Peyer's patch (tissue), 4 donors: ENCODE measurements around the gene PHACTR1. TPM values are rescaled to one million over a fixed set of nuclear protein-coding genes. Genes with fewer than 3 reads are reported as not detected.

Source experiments
- DNase-seq, 3 donors: peaks; one replicate each; pipeline ENCODE4 v3.0.0-alpha.2; 2017 to 2019
- H3K27ac ChIP-seq, 4 donors: fragments of 200-600 bp; sonication (generic); one replicate each; pipeline ENCODE4 v1.5.1; 2016 to 2019
- H3K27me3 ChIP-seq, 2 donors: fragments of 200-600 bp; sonication (generic); one replicate each; pipeline ENCODE4 v1.5.1; 2019
- H3K36me3 ChIP-seq, 3 donors: fragments of 200-600 bp; sonication (generic); one replicate each; pipeline ENCODE4 v1.5.1; 2016 to 2019
- H3K4me1 ChIP-seq, 4 donors: fragments of 200-600 bp; sonication (generic); one replicate each; pipeline ENCODE4 v1.5.1; 2016 to 2019
- H3K4me3 ChIP-seq, 4 donors: fragments of 200-600 bp; sonication (generic); 1 replicate in 3 of 4; 2 replicates in 1 of 4; pipeline ENCODE4 v1.5.1; 2016 to 2019; ENCODE audit warnings: mild to moderate bottlenecking in 1 of 4
- H3K9me3 ChIP-seq, 4 donors: fragments of 200-600 bp; sonication (generic); one replicate each; pipeline ENCODE4 v1.5.1; 2016 to 2019; ENCODE audit warnings: mild to moderate bottlenecking in 1 of 4
- POLR2A ChIP-seq, 2 donors: fragments of 450-650 bp; IDR thresholded peaks; one replicate each; pipeline ENCODE4 v1.5.1; 2017; ENCODE audit warnings: antibody characterized with exemption in 2 of 2, mild to moderate bottlenecking in 2 of 2, moderate library complexity in 2 of 2
- total RNA-seq, 4 donors: library from RNA; depleted of rRNA; stranded (reverse); fragments of >200 nt; gene quantifications; one replicate each; pipeline ENCODE4 v1.1.0, GENCODE V29; 2016
- TF ChIP-seq, protein P1 (sequence below), 6 experiments: fragments of 450-650 bp in 4 of 6; fragments of 200-600 bp in 2 of 6; sonication (generic) in 1 of 6; IDR thresholded peaks; one replicate each; pipeline ENCODE4 v1.5.1; 2017 to 2019; ENCODE audit warnings: antibody characterized with exemption in 6 of 6, mild to moderate bottlenecking in 3 of 6, moderate library complexity in 1 of 6

PHACTR1 gene
- total RNA-seq, 4 donors from 2014 or later, result 0.35 to 19.0 (median 1.7) TPM

DNA sequence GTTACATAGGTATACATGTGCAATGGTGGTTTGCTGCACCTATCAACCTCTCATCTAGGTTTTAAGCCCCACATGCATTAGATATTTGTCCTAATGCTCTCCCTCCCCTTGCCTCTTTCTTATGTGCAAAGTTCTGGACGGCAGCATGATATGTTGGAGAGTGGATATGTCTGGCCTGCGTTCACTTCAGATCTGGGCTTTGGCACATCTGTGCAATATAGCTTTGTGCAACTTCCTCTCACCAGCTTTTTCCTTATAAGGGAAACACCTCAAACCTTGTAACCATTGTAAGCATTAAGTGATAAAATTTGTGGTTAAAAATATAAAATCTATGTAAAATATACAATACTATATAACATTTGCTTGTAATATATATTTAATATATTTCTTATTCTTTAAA, 288.0 kb downstream of the PHACTR1 start:
- no peak overlapping the region for H3K27ac ChIP-seq
- H3K27me3 ChIP-seq, result no peaks in the 10 kb centered on the region
- no peaks in the 10 kb centered on the region for H3K36me3 ChIP-seq
- no peaks in the 10 kb centered on the region for H3K9me3 ChIP-seq
- DNase-seq, result no peak
- no peak for TF ChIP-seq POLR2A (IDR thresholded peaks at IDR 0.05)
- TF ChIP-seq, protein P1, sequence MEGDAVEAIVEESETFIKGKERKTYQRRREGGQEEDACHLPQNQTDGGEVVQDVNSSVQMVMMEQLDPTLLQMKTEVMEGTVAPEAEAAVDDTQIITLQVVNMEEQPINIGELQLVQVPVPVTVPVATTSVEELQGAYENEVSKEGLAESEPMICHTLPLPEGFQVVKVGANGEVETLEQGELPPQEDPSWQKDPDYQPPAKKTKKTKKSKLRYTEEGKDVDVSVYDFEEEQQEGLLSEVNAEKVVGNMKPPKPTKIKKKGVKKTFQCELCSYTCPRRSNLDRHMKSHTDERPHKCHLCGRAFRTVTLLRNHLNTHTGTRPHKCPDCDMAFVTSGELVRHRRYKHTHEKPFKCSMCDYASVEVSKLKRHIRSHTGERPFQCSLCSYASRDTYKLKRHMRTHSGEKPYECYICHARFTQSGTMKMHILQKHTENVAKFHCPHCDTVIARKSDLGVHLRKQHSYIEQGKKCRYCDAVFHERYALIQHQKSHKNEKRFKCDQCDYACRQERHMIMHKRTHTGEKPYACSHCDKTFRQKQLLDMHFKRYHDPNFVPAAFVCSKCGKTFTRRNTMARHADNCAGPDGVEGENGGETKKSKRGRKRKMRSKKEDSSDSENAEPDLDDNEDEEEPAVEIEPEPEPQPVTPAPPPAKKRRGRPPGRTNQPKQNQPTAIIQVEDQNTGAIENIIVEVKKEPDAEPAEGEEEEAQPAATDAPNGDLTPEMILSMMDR (IDR thresholded peaks at IDR 0.05), result no peak
- H3K4me1 ChIP-seq, result no peaks in the 10 kb centered on the region
- H3K4me3 ChIP-seq, result no peak overlapping the region

DNA sequence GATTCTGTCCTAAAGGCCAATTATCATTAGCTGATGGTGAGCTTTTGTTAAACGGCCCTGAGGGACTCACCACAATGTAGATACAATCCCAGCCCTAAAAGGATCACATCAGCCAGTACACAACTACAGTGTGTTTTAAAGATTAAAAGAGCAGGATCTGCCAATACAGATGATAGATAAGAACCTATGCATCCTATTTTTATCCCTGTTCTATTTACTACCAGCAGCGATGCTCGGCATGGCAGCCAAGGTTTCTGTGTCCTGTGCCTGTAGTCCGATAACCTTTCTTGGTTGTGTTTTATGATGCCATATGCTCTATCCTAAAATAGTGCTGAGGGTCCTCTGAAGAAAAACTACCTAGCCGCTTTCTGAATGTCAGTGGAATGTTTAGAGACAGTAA, 289.4 kb downstream of the PHACTR1 start:
- Histone ChIP-seq H3K4me3 (no peak overlapping the region), H3K4me1 (no peaks in the 10 kb centered on the region), H3K36me3 (no peaks in the 10 kb centered on the region), H3K9me3 (no peaks in the 10 kb centered on the region), H3K27me3 (no peaks in the 10 kb centered on the region), H3K27ac (no peak overlapping the region)
- no peak for DNase-seq
- TF ChIP-seq POLR2A (IDR thresholded peaks at IDR 0.05), result no peak
- TF ChIP-seq, protein P1 (IDR thresholded peaks at IDR 0.05), result no peak

DNA sequence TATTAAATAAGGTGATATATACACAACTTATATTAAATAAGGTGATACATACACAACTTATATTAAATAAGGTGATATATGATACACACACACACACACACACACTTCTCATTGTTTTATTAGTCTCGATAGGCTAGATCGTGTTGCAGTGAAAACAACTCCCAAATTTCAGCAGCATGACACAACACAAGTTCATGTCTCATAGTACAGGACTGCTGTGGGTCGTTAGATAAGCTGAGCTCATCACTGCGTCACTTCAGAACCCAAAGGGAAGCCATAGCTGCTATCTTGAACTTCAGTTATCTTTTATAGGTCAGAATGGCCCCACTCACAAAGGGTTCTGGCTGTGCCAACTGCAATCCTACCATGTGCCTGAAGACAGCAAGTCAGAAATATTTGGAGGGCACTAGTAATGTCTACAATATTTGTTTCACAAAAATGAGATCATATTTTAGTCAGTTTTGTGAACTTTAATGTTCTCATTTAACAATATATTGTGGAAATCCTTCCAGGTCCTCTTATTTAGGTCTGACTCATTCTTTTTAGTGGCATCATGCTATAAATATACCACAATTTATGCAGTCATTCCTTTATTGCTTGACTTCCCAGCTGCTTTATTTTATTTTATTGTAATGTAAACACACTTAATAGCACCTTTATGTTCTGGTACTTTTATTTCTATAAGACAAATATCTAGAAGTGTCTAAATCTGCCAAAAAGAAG, 290.2 kb downstream of the PHACTR1 start:
- Histone ChIP-seq H3K4me3 (no peak overlapping the region), H3K27ac (no peak overlapping the region), H3K27me3 (no peaks in the 10 kb centered on the region), H3K9me3 (no peaks in the 10 kb centered on the region), H3K4me1 (no peaks in the 10 kb centered on the region), H3K36me3 (no peaks in the 10 kb centered on the region)
- no peak for TF ChIP-seq POLR2A (IDR thresholded peaks at IDR 0.05)
- TF ChIP-seq, protein P1 (IDR thresholded peaks at IDR 0.05), result no peak
- no peak for DNase-seq

DNA sequence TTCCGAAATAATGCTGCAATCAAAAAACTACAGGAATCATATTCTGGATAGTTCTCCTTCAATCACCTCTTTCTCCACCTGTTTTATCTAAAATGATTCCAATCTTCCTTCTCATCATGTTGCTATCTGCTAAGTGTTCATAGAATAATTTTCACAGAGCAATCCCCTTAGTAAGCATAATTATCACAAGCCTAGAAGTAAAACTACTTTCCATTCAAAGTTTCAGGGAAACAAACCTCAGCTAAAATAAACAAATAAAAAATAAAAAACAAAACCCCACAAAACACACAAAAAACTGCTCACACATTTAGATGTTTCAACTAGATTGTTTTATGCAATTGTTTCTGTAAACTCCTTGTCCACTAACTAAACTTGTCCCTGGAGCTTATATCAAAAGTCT, 291.2 kb downstream of the PHACTR1 start:
- DNase-seq, result no peak
- Histone ChIP-seq H3K27me3 (no peaks in the 10 kb centered on the region), H3K4me1 (peaks cover 0 to 8% (median 0%) of the 10 kb centered on the region in 4 donors), H3K4me3 (no peak overlapping the region), H3K36me3 (no peaks in the 10 kb centered on the region), H3K9me3 (no peaks in the 10 kb centered on the region), H3K27ac (no peak overlapping the region)
- no peak for TF ChIP-seq POLR2A (IDR thresholded peaks at IDR 0.05)
- TF ChIP-seq, protein P1 (IDR thresholded peaks at IDR 0.05), result no peak

DNA sequence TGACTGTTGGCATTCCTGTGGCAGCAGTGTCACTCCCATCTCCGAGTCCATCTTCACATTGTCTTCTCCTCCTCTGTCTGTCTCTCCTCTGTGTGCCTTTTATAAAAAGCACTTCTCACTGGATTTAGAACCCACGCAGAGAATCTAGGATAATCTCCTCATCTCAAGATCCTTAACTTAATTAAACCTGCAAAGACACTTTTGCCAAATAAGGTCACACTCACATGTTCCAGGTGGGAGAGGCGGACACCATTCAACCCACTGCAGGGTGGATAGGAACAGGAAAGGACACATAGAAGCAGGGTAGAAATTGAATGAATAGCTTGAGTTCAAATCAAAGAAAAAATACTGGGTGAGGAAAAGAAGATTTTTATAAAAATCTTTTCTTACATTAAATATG, 292.5 kb downstream of the PHACTR1 start:
- no peak for DNase-seq
- peaks cover 0 to 20% (median 0%) of the 10 kb centered on the region in 4 donors for H3K4me1 ChIP-seq
- H3K9me3 ChIP-seq, result no peaks in the 10 kb centered on the region
- TF ChIP-seq, protein P1 (IDR thresholded peaks at IDR 0.05), result no peak
- TF ChIP-seq POLR2A (IDR thresholded peaks at IDR 0.05), result no peak
- H3K27me3 ChIP-seq, result no peaks in the 10 kb centered on the region
- H3K27ac ChIP-seq, result no peak overlapping the region
- no peak overlapping the region for H3K4me3 ChIP-seq
- no peaks in the 10 kb centered on the region for H3K36me3 ChIP-seq
